ENCODE data around the gene PITX2. TPM values are rescaled to one million over a fixed set of nuclear protein-coding genes. Genes with fewer than 3 reads are reported as not detected.

Gene PITX2
- total RNA-seq, 1 experiment from 2014 or later = 24.9 TPM

DNA sequence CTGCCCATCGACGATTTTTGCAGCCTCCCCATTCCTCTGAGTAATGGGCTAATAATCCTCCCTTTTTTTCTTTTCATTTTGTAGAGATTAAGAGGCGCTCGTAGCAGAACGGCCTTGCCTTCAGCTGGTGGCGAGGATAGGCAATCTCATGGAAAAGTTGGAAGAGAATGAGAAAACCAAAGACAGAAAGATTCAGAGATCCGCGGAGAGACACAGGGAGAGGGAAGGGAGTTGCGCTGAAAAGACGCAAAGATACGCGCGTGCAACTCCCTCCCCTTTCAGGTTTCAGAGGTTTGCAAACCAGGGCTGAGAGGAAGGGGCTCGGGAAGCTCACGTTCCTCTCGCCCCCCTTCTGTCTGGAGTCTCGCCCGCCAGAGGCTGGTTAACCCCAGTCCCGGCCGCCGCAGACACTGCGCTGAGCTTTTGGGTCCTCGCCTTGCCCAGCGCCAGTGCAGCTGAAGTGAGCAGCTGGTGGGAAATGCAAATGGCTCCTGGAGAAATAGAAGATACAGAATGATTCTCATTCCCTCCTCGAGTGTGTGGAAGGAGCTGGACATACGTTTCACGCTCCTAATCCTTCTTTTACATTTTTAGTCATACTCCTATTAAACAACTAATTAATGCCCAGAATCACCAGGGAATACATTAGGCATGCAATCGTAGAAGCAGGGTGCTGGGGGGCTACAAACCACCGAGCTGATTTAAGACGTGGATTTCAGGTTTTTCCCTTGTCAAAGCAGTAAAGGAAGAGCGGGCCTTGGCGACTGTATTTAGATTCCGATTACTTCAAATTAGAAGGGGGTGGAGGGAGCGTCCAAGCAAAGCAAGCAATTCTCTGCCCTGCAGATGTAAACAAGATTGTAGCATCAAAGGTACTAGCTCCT lies 16.6 kb upstream of the PITX2 start (continued):
- TF ChIP-seq PRDM15 (CRISPR knock-in tag; IDR thresholded peaks at IDR 0.05) = no peak; the same call in 1 of the 2 replicates
- TF ChIP-seq CTCF (IDR thresholded peaks at IDR 0.05) = no peak
- TF ChIP-seq NR2C2 (CRISPR knock-in tag; IDR thresholded peaks at IDR 0.05) = no peak

GRCh38 chr4:110638089-110638746 lies 15.3 kb upstream of the PITX2 start:
- DNase-seq (ENCODE audit: low spot score) = no peak
- CTCF ChIA-PET = interaction anchor here (0.6 to 1.0 kb wide), 4 partner anchors 9 to 1878 kb away, joined by 3 to 4 read pairs (median 3); no protein-coding TSS in a partner anchor
- peaks cover 97% of the 10 kb centered on the region for H3K27me3 Mint-ChIP-seq (ENCODE audit: low read depth)
- peaks cover 82% of the 10 kb centered on the region for H3K4me1 Mint-ChIP-seq
- H3K27ac Mint-ChIP-seq = no peak overlapping the region
- POLR2A ChIA-PET = interaction anchor here (1.0 kb wide), 1 partner anchor 20 kb away, joined by 3 read pairs; no protein-coding TSS in a partner anchor
- no peaks in the 10 kb centered on the region for H3K9me3 Mint-ChIP-seq
- peak overlapping the region; percentile 92 for H3K4me3 Mint-ChIP-seq
- H3K36me3 Mint-ChIP-seq = no peaks in the 10 kb centered on the region
- ATAC-seq = no peak
- TF ChIP-seq ZNF512 (CRISPR knock-in tag; IDR thresholded peaks at IDR 0.05; ENCODE audit: borderline replicate concordance) (no peak), NR2C2 (CRISPR knock-in tag; IDR thresholded peaks at IDR 0.05) (no peak), ATF1 (CRISPR knock-in tag; IDR thresholded peaks at IDR 0.05) (no peak), E2F4 (CRISPR knock-in tag; IDR thresholded peaks at IDR 0.05; ENCODE audit: borderline replicate concordance, low read depth) (no peak), SMAD4 (CRISPR knock-in tag; IDR thresholded peaks at IDR 0.05) (no peak), ZBTB21 (CRISPR knock-in tag; IDR thresholded peaks at IDR 0.05; ENCODE audit: borderline replicate concordance) (no peak), TEAD1 (CRISPR knock-in tag; IDR thresholded peaks at IDR 0.05) (no peak), ZNF121 (CRISPR knock-in tag; IDR thresholded peaks at IDR 0.05) (no peak), ZNF232 (CRISPR knock-in tag; IDR thresholded peaks at IDR 0.05) (no peak), CBFB (CRISPR knock-in tag; IDR thresholded peaks at IDR 0.05; ENCODE audit: low read depth) (no peak), OVOL2 (CRISPR knock-in tag; IDR thresholded peaks at IDR 0.05; ENCODE audit: borderline replicate concordance) (no peak), ZNF317 (CRISPR knock-in tag; IDR thresholded peaks at IDR 0.05; ENCODE audit: borderline replicate concordance, low read depth) (no peak), ZNF671 (CRISPR knock-in tag; IDR thresholded peaks at IDR 0.05) (no peak), HMGXB4 (CRISPR knock-in tag; IDR thresholded peaks at IDR 0.05) (no peak), FOXP1 (CRISPR knock-in tag; IDR thresholded peaks at IDR 0.05; ENCODE audit: borderline replicate concordance) (no peak)
- TF ChIP-seq, protein P1, sequence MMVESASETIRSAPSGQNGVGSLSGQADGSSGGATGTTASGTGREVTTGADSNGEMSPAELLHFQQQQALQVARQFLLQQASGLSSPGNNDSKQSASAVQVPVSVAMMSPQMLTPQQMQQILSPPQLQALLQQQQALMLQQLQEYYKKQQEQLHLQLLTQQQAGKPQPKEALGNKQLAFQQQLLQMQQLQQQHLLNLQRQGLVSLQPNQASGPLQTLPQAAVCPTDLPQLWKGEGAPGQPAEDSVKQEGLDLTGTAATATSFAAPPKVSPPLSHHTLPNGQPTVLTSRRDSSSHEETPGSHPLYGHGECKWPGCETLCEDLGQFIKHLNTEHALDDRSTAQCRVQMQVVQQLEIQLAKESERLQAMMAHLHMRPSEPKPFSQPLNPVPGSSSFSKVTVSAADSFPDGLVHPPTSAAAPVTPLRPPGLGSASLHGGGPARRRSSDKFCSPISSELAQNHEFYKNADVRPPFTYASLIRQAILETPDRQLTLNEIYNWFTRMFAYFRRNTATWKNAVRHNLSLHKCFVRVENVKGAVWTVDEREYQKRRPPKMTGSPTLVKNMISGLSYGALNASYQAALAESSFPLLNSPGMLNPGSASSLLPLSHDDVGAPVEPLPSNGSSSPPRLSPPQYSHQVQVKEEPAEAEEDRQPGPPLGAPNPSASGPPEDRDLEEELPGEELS (CRISPR knock-in tag; IDR thresholded peaks at IDR 0.05) = no peak
- TF ChIP-seq, protein P2, sequence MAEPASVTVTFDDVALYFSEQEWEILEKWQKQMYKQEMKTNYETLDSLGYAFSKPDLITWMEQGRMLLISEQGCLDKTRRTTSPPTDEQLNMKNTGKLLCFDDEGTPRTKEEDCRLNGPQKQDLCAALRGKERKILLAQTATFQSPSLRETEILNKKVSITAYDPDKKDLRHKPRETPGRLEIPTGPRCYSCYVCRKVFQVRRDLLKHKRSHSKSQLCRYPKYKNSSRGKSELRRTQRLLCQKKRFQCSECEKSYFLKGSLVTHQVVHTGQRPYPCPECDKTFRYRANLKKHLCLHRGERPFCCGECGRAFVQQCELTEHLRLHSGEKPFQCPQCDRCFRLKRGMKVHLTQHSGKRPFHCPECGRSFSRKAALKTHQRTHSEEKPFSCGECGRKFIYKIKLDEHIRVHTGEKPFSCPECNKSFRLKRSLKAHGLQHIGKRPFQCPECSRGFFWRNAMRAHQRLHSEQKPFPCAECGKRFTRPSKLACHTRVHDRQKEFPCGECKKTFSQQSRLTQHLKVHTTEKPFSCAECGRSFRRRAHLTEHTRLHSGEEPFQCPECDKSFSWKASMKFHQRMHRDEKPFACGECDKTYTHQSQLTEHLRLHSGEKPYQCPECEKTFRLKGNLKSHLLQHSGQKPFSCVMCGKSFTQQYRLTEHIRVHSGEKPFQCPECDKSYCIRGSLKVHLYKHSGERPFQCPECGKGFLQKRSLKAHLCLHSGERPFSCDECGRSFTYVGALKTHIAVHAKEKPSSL (CRISPR knock-in tag; conservative IDR thresholded peaks at IDR 0.05) = no peak
